ENCODE data around the gene NCAPD3.
A peak's percentile ranks its signal among the peaks of the same experiment; 100 is the strongest.

Gene NCAPD3

DNA sequence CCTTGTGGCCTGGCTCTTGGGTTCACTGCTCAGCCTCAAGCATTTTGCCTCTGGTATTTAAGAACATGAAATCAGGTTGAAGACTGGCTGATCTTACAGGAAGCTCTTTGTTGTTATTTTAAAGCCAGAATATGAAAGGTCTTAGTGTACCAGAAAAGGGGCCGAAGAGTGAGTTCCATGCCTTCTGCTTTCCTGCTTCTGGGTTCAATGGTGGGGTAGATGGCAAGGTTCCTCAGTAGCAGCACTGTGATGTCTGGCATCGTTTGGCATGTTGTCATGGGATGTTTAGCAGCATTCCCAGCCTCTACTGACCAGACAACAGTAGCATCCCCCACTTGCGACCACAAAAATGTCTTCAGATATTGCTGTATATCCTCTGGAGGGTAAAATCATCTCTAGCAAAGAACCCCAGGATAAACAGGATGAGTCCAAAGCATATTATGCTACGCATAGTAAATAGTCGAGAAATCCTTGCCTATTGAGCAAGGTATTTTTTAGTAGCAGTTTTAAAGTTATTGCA is 3.1 kb upstream of the NCAPD3 start:
- DNase-seq (ENCODE audit: low spot score): no peak

DNA sequence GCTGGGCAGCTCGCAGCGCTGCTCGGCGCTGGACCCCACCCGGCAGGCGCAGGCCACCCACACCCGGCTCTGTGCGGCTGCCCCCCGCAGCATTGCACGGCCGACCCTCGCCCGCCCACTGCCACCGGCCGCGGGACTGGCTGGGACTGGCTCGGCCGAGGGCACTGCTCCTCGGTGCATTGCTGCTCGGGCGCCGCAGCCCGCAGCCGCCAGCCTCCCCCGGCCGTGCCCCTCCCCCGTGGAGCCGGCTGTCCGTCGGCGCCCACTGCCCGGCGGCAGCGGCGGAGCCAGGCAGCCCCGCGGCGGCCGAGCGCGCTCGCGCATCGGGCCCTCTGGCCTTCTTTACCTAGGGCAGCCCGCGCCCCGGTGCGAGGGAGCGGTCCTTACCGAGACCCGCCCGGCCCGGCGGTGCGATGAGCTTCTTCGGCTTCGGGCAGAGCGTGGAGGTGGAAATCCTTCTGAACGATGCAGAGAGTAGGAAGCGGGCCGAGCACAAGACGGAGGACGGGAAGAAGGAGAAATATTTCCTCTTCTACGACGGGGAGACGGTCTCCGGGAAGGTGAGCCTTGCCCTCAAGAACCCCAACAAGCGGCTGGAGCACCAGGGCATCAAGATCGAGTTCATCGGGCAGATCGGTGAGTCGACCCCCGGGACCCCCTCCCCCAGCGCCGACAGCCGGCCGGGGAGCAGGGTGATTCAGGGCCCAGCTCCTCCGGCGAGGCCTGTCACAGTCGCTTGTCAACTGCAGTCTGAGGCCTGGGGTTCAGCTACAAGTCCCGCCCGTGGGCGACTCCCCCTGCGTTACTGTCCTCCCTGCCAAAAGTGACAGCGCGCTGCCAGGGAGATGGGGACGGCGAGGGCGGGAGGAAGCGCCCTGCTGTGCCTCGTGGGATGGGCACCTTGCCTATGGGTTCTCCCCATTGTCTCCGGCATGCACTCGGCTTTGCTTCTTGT is 1.2 kb upstream of the NCAPD3 start:
- no peak for DNase-seq (ENCODE audit: low spot score)

DNA sequence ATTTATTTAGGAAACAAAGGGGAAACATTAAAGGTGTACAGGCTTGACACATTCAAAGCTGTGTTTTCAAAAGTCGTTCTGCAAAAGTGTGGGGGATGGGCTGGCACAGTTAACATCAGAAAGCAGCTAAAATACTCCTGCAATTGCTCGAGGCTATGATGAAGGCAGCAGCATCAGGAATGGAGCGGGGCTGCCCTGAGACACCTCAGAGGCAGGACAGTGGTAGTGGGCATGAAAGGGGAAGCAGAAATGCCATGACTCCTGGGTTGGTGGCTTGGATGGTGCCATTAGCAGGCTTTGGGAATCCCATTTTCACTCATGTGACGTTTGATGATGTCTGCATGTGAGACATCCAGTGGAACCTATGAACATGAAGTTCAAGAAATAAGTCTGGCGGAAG is 646 bp downstream of the NCAPD3 start:
- DNase-seq (ENCODE audit: low spot score): no peak

GRCh38 chr11:134216816-134217215 is 7.0 kb downstream of the NCAPD3 start:
- DNase-seq (ENCODE audit: low spot score): no peak

- DNase-seq (ENCODE audit: low spot score): no peak
Observed at GRCh38 chr11:134215836-134216235, 7.9 kb downstream of the NCAPD3 start.

GRCh38 chr11:134207538-134208239 is 16.1 kb downstream of the NCAPD3 start:
- DNase-seq (ENCODE audit: low spot score): peak; percentile 58

- DNase-seq (ENCODE audit: low spot score): no peak
Observed at GRCh38 chr11:134206185-134206584, 17.6 kb downstream of the NCAPD3 start.

GRCh38 chr11:134205729-134206128 is 18.0 kb downstream of the NCAPD3 start:
- DNase-seq (ENCODE audit: low spot score): no peak

GRCh38 chr11:134202661-134203060 is 21.1 kb downstream of the NCAPD3 start:
- no peak for DNase-seq (ENCODE audit: low spot score)

- DNase-seq (ENCODE audit: low spot score): no peak
Observed at GRCh38 chr11:134200688-134201087, 23.1 kb downstream of the NCAPD3 start.

DNA sequence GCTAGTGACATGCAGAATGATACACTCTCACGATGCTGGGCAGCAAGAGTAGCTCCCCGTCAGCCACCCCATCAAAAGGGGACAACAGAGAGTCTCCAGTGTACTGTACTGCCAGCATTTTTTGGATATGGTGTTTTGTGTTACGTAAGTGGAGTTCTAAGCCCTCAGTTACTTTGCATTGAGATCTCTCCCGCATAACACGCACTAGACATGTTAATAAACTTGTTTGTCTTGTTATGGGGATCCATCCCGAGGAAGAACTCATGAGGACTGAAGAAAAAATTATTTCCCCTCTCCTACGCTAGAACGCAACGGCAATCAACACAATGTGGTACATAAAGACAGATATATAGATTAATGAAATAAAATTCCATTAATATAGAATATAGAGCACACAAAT is 24.2 kb downstream of the NCAPD3 start:
- no peak for DNase-seq (ENCODE audit: low spot score)

GRCh38 chr11:134196756-134197155 is 27.0 kb downstream of the NCAPD3 start:
- no peak for DNase-seq (ENCODE audit: low spot score)

DNA sequence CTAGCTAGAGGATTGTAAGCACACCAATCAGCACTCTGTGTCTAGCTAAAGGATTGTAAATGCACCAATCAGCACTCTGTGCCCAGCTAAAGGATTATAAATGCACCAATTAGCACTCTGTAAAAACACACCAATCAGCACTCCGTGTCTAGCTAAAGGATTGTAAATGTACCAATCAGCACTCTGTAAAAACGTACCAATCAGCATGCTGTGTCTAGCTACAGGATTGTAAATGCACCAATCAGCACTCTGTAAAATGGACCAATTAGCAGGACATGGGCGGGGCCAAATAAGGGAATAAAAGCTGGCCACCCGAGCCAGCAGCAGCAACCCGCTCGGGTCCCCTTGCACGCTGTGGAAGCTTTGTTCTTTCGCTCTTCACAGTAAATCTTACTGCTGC is 35.7 kb downstream of the NCAPD3 start:
- peak; percentile 16 for DNase-seq (ENCODE audit: low spot score)

DNA sequence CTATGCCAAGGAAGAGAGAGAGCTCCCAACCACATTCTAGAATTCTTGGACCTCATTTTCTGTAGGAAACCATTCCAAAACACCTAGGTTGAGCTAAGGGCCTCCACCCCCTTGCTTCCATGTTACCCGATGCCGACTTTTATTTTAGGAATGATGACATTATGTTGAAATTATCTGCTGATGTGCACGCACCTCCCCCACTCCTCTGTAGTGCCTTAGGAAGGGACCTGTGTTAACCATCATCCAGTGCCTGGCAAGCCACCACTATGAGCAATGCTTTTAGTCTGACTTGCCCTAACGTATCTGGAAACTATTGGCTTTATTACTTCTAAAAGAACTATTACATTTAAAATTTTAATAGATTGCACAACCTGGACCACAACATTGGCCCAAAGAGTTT is 42.1 kb downstream of the NCAPD3 start:
- DNase-seq (ENCODE audit: low spot score): no peak

DNA sequence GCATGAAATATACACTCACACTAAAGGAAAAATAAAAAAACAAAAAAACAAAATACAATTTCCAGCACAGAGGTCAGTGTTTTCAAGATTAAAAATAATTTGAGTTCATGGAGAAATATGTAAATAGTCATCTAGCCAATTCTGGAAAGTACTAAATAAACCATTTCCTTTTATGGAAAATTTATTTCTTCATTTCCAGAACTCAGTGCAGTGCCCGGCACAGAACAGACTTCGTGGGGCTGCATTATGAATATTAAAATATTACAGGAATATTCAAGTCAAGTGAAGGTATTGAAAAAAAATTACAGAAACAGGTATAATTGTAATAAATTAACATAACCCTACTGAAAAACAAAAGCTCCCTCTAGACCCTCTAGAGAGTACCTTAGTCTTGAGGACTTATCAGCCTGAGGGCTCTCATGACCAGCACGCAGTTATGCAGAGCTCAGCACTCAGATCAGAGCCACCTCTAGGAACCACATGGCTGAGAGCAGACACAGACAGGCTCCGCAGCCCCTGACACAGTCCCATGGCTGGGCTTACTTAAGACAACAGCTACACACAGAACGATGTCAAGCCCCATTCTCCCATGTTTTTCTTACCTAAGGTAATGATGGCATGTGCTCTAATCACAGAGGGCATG is 45.6 kb downstream of the NCAPD3 start:
- no peak for DNase-seq (ENCODE audit: low spot score)

DNA sequence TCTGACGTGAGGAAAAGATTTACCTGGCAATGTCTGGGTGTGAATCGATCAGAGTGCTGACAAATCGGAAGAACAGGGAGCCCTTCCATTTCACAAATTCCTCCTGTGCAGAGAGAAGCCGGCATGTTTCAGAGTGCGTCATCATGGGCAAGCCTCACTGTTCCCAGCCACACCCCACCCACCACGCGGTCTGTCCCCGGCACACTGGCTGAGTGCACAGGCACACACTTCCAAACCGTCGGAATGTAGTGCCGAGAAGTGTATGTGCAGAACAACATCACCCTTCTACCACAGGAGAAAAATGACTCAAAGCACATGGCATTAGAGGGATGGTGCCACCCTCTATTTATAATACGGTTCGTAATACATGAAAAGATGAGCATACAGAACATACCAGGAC is 47.5 kb downstream of the NCAPD3 start:
- no peak for DNase-seq (ENCODE audit: low spot score)

GRCh38 chr11:134173296-134173695 is 50.5 kb downstream of the NCAPD3 start:
- no peak for DNase-seq (ENCODE audit: low spot score)

GRCh38 chr11:134171951-134172350 is 51.8 kb downstream of the NCAPD3 start:
- no peak for DNase-seq (ENCODE audit: low spot score)

GRCh38 chr11:134170919-134171281 is 52.9 kb downstream of the NCAPD3 start:
- DNase-seq (ENCODE audit: low spot score): no peak

GRCh38 chr11:134170177-134170918 is 53.4 kb downstream of the NCAPD3 start:
- no peak for DNase-seq (ENCODE audit: low spot score)

GRCh38 chr11:134164490-134165370 is 59.0 kb downstream of the NCAPD3 start:
- DNase-seq (ENCODE audit: low spot score): no peak

Measured in NAMALWA (cell line).